ENCODE results near the gene MRGPRD. TPM values are rescaled to one million over a fixed set of nuclear protein-coding genes. Genes with fewer than 3 reads are reported as not detected.

The MRGPRD gene
- total RNA-seq, 1 donor from 2014 or later = not detected

- Histone ChIP-seq H3K9ac (ENCODE audit: low read depth in 1 of 3, low read length in 3 of 3) (no peak overlapping the region), H3K27me3 (ENCODE audit: control insufficient read depth in 3 of 3, insufficient read depth in 3 of 3, low read length in 3 of 3) (peaks cover 29 to 65% (median 40%) of the 10 kb centered on the region in 3 donors), H3K36me3 (ENCODE audit: control insufficient read depth in 3 of 3, insufficient read depth in 3 of 3, low read length in 3 of 3) (peaks cover 0 to 2% (median 0%) of the 10 kb centered on the region in 3 donors), H3K9me3 (ENCODE audit: control insufficient read depth in 3 of 3, low read length in 3 of 3) (no peaks in the 10 kb centered on the region), H3K4me3 (ENCODE audit: low read length in 3 of 3) (no peak overlapping the region), H3K4me1 (ENCODE audit: control insufficient read depth in 3 of 3, insufficient read depth in 3 of 3, low read length in 3 of 3) (peaks cover 21 to 34% (median 23%) of the 10 kb centered on the region in 3 donors), H3K27ac (ENCODE audit: low read depth, low read length) (no peak overlapping the region)
Observed at GRCh38 chr11:69006816-69007215, 26.0 kb upstream of the MRGPRD start.

DNA sequence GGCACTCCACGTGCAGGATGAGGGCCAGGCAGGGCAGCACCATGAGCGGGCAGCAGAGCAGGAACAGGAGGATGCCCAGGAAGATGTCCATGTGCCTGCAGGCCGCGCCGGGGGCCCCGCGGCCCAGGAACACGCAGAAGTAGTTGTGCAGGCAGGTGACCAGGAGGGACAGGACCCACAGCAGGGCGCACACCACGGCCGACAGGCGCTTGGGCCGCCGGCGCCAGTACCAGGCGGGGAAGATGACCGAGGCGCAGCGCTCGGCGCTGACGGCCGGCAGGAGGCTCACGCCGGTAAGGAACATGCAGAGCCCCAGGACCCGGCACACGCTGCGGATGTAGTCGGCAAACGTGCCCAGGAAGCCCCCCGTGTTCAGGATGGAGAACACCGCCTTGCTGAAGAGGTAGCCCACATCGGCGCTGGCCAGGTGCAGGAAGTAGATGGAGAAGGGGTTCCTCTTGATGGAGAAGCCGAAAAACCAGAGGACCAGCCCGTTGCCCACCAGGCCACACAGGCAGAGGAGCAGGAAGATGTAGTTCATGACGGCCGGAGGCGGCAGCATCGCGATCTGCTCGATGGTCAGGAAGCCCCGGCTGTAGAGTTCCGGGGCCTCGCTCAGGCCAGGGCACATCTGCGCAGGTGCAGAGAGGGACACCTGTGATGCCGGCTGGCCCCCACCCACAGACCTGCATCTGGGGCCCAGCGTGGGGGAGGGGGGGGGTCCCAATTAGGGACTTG lies 25.0 kb upstream of the MRGPRD start:
- peaks cover 25 to 67% (median 38%) of the 10 kb centered on the region in 3 donors for H3K27me3 ChIP-seq (ENCODE audit: control insufficient read depth in 3 of 3, insufficient read depth in 3 of 3, low read length in 3 of 3)
- H3K9ac ChIP-seq (ENCODE audit: low read depth in 1 of 3, low read length in 3 of 3) = no peak overlapping the region
- no peak overlapping the region for H3K4me3 ChIP-seq (ENCODE audit: low read length in 3 of 3)
- H3K36me3 ChIP-seq (ENCODE audit: control insufficient read depth in 3 of 3, insufficient read depth in 3 of 3, low read length in 3 of 3) = peaks cover 0 to 2% (median 0%) of the 10 kb centered on the region in 3 donors
- H3K27ac ChIP-seq (ENCODE audit: low read depth, low read length) = no peak overlapping the region
- H3K4me1 ChIP-seq (ENCODE audit: control insufficient read depth in 3 of 3, insufficient read depth in 3 of 3, low read length in 3 of 3) = peaks cover 18 to 35% (median 20%) of the 10 kb centered on the region in 3 donors
- H3K9me3 ChIP-seq (ENCODE audit: control insufficient read depth in 3 of 3, low read length in 3 of 3) = no peaks in the 10 kb centered on the region

GRCh38 chr11:69005183-69005630 lies 24.4 kb upstream of the MRGPRD start:
- Histone ChIP-seq H3K27me3 (ENCODE audit: control insufficient read depth in 3 of 3, insufficient read depth in 3 of 3, low read length in 3 of 3) (peaks cover 19 to 62% (median 33%) of the 10 kb centered on the region in 3 donors), H3K36me3 (ENCODE audit: control insufficient read depth in 3 of 3, insufficient read depth in 3 of 3, low read length in 3 of 3) (peaks cover 0 to 2% (median 0%) of the 10 kb centered on the region in 3 donors), H3K4me3 (ENCODE audit: low read length in 3 of 3) (no peak overlapping the region), H3K4me1 (ENCODE audit: control insufficient read depth in 3 of 3, insufficient read depth in 3 of 3, low read length in 3 of 3) (peaks cover 14 to 29% (median 14%) of the 10 kb centered on the region in 3 donors), H3K27ac (ENCODE audit: low read depth, low read length) (no peak overlapping the region), H3K9ac (ENCODE audit: low read depth in 1 of 3, low read length in 3 of 3) (no peak overlapping the region), H3K9me3 (ENCODE audit: control insufficient read depth in 3 of 3, low read length in 3 of 3) (no peaks in the 10 kb centered on the region)

GRCh38 chr11:69004411-69005182 lies 23.8 kb upstream of the MRGPRD start:
- Histone ChIP-seq H3K27me3 (ENCODE audit: control insufficient read depth in 3 of 3, insufficient read depth in 3 of 3, low read length in 3 of 3) (peaks cover 14 to 60% (median 28%) of the 10 kb centered on the region in 3 donors), H3K4me3 (ENCODE audit: low read length in 3 of 3) (no peak overlapping the region), H3K9me3 (ENCODE audit: control insufficient read depth in 3 of 3, low read length in 3 of 3) (no peaks in the 10 kb centered on the region), H3K4me1 (ENCODE audit: control insufficient read depth in 3 of 3, insufficient read depth in 3 of 3, low read length in 3 of 3) (peaks cover 11 to 23% (median 14%) of the 10 kb centered on the region in 3 donors), H3K27ac (ENCODE audit: low read depth, low read length) (no peak overlapping the region), H3K36me3 (ENCODE audit: control insufficient read depth in 3 of 3, insufficient read depth in 3 of 3, low read length in 3 of 3) (peaks cover 0 to 2% (median 0%) of the 10 kb centered on the region in 3 donors), H3K9ac (ENCODE audit: low read depth in 1 of 3, low read length in 3 of 3) (no peak overlapping the region)

DNA sequence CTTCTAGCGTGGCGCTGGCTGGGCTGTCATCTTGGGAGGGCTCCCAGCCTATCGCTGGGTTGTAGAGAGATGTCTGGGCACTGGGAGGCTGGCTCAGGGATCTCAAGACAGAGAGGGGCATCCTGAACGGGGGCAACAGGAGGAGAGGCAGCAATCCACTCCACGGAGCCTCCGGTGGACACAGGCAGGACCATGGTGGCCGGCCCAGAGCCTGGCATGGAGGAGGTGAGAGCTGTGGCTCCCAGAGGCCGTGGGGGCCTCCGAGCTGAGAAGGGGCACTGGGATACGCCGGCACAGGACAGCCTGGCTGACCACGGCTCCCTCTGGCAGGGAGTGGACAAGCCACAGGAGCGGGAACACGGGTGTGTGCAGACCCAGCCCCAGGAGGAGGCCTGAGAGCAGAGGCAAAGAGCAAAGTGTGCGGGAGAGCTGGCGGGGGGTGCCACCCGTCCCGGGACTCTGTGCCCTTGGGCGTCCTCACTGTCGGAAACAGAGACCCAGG lies 23.1 kb upstream of the MRGPRD start:
- peaks cover 10 to 17% (median 11%) of the 10 kb centered on the region in 3 donors for H3K4me1 ChIP-seq (ENCODE audit: control insufficient read depth in 3 of 3, insufficient read depth in 3 of 3, low read length in 3 of 3)
- H3K36me3 ChIP-seq (ENCODE audit: control insufficient read depth in 3 of 3, insufficient read depth in 3 of 3, low read length in 3 of 3) = peaks cover 0 to 2% (median 0%) of the 10 kb centered on the region in 3 donors
- H3K9ac ChIP-seq (ENCODE audit: low read depth in 1 of 3, low read length in 3 of 3) = no peak overlapping the region
- no peaks in the 10 kb centered on the region for H3K9me3 ChIP-seq (ENCODE audit: control insufficient read depth in 3 of 3, low read length in 3 of 3)
- no peak overlapping the region for H3K27ac ChIP-seq (ENCODE audit: low read depth, low read length)
- peaks cover 9 to 58% (median 22%) of the 10 kb centered on the region in 3 donors for H3K27me3 ChIP-seq (ENCODE audit: control insufficient read depth in 3 of 3, insufficient read depth in 3 of 3, low read length in 3 of 3)
- no peak overlapping the region for H3K4me3 ChIP-seq (ENCODE audit: low read length in 3 of 3)

- Histone ChIP-seq H3K27me3 (ENCODE audit: control insufficient read depth in 3 of 3, insufficient read depth in 3 of 3, low read length in 3 of 3) (peaks cover 8 to 59% (median 19%) of the 10 kb centered on the region in 3 donors), H3K4me3 (ENCODE audit: low read length in 3 of 3) (no peak overlapping the region), H3K36me3 (ENCODE audit: control insufficient read depth in 3 of 3, insufficient read depth in 3 of 3, low read length in 3 of 3) (peaks cover 0 to 2% (median 0%) of the 10 kb centered on the region in 3 donors), H3K9me3 (ENCODE audit: control insufficient read depth in 3 of 3, low read length in 3 of 3) (no peaks in the 10 kb centered on the region), H3K27ac (ENCODE audit: low read depth, low read length) (no peak overlapping the region), H3K9ac (ENCODE audit: low read depth in 1 of 3, low read length in 3 of 3) (no peak overlapping the region), H3K4me1 (ENCODE audit: control insufficient read depth in 3 of 3, insufficient read depth in 3 of 3, low read length in 3 of 3) (peaks cover 9 to 16% (median 12%) of the 10 kb centered on the region in 3 donors)
Observed at GRCh38 chr11:69003301-69003865, 22.6 kb upstream of the MRGPRD start.

DNA sequence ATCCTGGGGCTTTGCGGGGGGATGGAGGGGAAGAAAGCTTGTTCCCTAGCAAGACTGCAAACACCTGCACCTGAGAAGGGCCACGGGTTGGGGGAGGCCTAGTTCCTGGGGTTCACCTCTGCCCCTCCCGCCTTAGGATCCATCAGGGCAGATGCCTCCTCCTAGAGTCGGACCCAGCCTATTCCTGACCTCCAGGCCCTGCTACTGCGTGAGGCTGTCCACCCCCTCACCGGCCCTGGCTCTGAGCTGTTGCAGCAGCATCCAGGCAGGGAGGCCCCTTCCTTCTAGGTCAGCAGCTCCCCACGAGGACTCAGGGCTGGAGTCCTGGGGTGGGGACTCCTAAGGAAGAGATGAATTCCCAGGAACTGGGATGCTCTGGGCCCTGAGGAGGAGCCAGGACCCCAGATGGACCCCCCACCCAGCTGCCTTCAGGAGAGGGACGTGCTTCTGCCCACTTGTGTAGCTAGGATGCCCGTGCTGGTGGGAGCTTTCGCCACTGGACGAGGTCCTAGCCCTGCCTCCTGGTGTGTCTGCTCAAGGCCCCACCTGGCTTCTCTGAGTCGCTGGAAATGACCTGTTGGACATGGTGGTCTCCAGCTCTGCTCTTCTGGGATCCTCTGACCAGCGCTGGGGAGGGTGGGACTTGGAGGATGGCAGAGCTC lies 21.9 kb upstream of the MRGPRD start:
- H3K27ac ChIP-seq (ENCODE audit: low read depth, low read length) = no peak overlapping the region
- no peak overlapping the region for H3K9ac ChIP-seq (ENCODE audit: low read depth in 1 of 3, low read length in 3 of 3)
- no peak overlapping the region for H3K4me3 ChIP-seq (ENCODE audit: low read length in 3 of 3)
- peaks cover 5 to 63% (median 18%) of the 10 kb centered on the region in 3 donors for H3K27me3 ChIP-seq (ENCODE audit: control insufficient read depth in 3 of 3, insufficient read depth in 3 of 3, low read length in 3 of 3)
- H3K9me3 ChIP-seq (ENCODE audit: control insufficient read depth in 3 of 3, low read length in 3 of 3) = no peaks in the 10 kb centered on the region
- peaks cover 3 to 14% (median 12%) of the 10 kb centered on the region in 3 donors for H3K4me1 ChIP-seq (ENCODE audit: control insufficient read depth in 3 of 3, insufficient read depth in 3 of 3, low read length in 3 of 3)
- H3K36me3 ChIP-seq (ENCODE audit: control insufficient read depth in 3 of 3, insufficient read depth in 3 of 3, low read length in 3 of 3) = peaks cover 0 to 2% (median 0%) of the 10 kb centered on the region in 3 donors

GRCh38 chr11:69002110-69002569 lies 21.4 kb upstream of the MRGPRD start:
- Histone ChIP-seq H3K9me3 (ENCODE audit: control insufficient read depth in 3 of 3, low read length in 3 of 3) (no peaks in the 10 kb centered on the region), H3K9ac (ENCODE audit: low read depth in 1 of 3, low read length in 3 of 3) (no peak overlapping the region), H3K4me3 (ENCODE audit: low read length in 3 of 3) (no peak overlapping the region), H3K27ac (ENCODE audit: low read depth, low read length) (no peak overlapping the region), H3K27me3 (ENCODE audit: control insufficient read depth in 3 of 3, insufficient read depth in 3 of 3, low read length in 3 of 3) (peaks cover 5 to 69% (median 23%) of the 10 kb centered on the region in 3 donors), H3K36me3 (ENCODE audit: control insufficient read depth in 3 of 3, insufficient read depth in 3 of 3, low read length in 3 of 3) (peaks cover 0 to 2% (median 0%) of the 10 kb centered on the region in 3 donors), H3K4me1 (ENCODE audit: control insufficient read depth in 3 of 3, insufficient read depth in 3 of 3, low read length in 3 of 3) (peaks cover 0 to 14% (median 12%) of the 10 kb centered on the region in 3 donors)

All from skeletal muscle tissue (tissue), 4 donors.